Transverse colon (tissue), 3 donors: ENCODE data around the gene MAST2.

Experiments
- EP300 ChIP-seq: sonication (generic); formaldehyde crosslinking; IDR thresholded peaks from one replicate; pipeline ENCODE4 v1.6.1; 2017; ENCODE audit warnings: antibody characterized with exemption, low read depth
- POLR2A ChIP-seq: fragments of 450-650 bp; IDR thresholded peaks from one replicate; pipeline ENCODE4 v1.6.1; 2016; ENCODE audit warnings: antibody characterized with exemption, mild to moderate bottlenecking, moderate library complexity
- TF ChIP-seq, protein P1 (sequence below), 5 experiments: fragments of 200-600 bp in 3 of 5; fragments of 450-650 bp in 2 of 5; sonication (generic) in 3 of 5; IDR thresholded peaks; 1 replicate in 2 of 5; 2 replicates in 3 of 5; pipeline ENCODE4 v1.5.1; 2016 to 2017; ENCODE audit warnings: antibody characterized with exemption in 5 of 5, inconsistent platforms in 3 of 5, mild to moderate bottlenecking in 2 of 5, moderate library complexity in 1 of 5

DNA sequence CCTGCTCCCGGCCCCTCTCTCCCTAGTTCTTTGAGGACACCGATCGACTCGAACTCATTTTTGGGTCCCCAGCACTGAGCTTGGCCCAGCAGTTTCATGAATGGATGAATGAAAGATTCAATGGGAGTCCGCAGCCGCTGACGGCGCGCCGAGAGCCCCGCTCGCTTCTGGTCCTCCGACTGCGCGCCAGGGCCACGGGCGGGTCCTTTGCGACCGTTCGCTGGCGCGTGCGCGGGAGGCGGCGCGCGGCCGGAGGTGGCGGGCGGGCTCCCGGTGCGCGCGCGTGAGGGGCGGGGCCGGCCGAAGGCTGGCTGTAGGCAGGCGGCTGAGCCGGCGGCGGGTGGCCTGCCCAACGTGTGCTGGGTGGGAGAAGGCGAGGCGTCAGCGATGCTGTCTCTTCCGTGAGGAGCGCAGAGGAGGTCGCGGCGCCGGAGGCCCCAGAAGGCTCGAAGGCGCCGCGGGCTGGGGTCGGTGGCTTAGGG is at the start of gene MAST2:
- TF ChIP-seq, protein P1, sequence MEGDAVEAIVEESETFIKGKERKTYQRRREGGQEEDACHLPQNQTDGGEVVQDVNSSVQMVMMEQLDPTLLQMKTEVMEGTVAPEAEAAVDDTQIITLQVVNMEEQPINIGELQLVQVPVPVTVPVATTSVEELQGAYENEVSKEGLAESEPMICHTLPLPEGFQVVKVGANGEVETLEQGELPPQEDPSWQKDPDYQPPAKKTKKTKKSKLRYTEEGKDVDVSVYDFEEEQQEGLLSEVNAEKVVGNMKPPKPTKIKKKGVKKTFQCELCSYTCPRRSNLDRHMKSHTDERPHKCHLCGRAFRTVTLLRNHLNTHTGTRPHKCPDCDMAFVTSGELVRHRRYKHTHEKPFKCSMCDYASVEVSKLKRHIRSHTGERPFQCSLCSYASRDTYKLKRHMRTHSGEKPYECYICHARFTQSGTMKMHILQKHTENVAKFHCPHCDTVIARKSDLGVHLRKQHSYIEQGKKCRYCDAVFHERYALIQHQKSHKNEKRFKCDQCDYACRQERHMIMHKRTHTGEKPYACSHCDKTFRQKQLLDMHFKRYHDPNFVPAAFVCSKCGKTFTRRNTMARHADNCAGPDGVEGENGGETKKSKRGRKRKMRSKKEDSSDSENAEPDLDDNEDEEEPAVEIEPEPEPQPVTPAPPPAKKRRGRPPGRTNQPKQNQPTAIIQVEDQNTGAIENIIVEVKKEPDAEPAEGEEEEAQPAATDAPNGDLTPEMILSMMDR (IDR thresholded peaks at IDR 0.05), result no peak
- TF ChIP-seq POLR2A, result peak; percentile 68
- no peak for TF ChIP-seq EP300
